HG03280 (cell line): ENCODE data around the gene GRM5.
"Not testable (repeated sequence)": the region's sequence is repeated elsewhere in the genome, so short reads cannot be mapped to it uniquely, and the experiment has no call there.

ENCODE experiments used
- ATAC-seq: cut with Tn5 transposase; IDR thresholded peaks from one replicate; pipeline ENCODE4 v1.9.1; 2021; ENCODE audit warnings: mild to moderate bottlenecking, moderate library complexity; ENCODE audit not compliant: unreplicated experiment

GRM5 gene

DNA sequence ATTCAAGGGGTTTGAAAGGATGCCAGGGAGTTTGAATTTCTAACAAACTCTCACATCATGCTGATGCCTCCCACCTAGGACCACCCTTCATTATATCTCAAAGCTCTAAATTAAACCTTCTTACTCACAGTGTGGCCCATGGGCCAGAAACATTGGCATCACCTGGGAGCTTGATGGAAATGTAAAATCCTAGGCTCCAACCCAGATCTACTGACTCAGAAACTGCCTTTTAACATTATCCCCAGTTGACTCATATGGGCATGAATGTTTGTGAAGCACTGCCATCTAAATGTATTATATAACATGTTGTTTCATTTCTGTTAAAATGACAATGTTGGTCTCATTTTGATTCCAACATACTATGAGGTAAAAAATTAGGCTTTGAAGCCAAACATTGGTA lies 90.3 kb downstream of the GRM5 start:
- not testable (repeated sequence) for ATAC-seq

DNA sequence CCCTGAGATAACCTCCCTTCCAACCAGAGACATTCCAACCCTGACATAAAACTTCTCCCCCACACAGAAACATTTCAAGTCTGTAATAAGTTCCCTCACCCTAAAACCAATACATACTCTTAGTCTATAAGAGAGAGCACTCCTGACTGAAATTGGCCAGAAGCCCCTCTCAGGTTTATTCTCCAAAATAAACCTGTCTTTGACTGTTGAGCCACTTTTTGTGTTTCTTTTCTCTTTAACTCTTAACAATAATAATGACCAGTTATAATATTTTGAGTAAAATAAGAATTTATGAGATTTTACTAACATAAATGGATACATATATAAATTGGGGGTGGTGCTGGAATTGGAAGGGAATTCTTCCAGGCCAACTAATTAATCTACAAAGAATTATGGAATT lies 93.6 kb downstream of the GRM5 start:
- ATAC-seq = no peak

DNA sequence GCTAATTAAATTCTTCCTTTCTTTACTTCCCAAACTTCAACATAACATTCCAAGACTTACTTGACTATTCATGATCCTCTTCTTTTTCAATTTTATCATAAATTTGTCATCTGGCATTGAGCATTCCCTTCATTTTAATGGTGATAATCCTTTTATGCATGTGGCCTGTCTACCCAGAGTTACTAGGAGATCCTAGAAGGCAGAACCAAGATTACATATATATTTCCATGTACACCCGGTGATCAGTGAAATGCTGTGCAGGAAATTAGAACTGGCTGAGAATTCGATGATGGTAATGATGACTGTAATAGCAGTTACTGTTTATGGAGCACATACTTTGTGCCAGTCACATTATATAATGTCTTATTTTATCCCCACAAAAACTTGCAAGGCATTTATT lies 104.2 kb downstream of the GRM5 start:
- not testable (repeated sequence) for ATAC-seq

DNA sequence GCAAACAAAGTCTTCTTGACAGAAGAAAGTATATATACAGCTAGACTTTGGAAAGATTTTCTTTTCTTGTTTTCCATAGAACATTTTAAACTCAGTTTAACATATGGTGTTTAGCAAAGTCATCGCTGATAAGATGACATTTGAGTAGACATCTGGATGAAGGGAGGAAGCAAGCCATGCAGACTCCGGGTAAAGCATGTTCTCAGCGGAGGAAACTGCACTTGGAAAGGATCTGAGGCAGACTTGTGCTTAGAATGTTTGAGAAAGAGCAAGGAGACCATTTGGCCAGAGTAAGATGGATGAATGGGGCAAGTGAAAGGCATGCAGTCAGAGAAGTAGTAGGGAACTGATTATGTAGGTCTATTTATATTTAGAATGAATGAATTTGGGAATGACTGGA lies 105.9 kb downstream of the GRM5 start:
- not testable (repeated sequence) for ATAC-seq

DNA sequence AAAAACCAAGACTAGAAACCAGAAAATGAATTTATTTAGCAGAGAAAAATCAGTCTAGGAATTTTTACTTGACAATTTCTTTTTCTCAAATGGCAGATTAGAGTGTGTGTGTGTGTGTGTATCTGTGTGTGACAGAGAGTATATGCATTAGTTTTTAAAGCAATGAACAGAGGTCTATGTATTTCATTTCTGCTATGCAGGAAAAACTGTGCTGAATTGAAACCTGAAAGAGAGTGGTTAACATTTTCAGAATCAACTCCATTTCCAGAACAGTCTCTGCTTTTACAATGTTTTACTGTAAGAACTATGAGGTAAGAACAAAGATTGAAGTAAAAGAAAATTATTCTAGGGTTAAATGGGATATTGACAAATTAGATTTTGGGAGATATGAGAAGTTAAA lies 114.8 kb downstream of the GRM5 start:
- ATAC-seq = no peak

DNA sequence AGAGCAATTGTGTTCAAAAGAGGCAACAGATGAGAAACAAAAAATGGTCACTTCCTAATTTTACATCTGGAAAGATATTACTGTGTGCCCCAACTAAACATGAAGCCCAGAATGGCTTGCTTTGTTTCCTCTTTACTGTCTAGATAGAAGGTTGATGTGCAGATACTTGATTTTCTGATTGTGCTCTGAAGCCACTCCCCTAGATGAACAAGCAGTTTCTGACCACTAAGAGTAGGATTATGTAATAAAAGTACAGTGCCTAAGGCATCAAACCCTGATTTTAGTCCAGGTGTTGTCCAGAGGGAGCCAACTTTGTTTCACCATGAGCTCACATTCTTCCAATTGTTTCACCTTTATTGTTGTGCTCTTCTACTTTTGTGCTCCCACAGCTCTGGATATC lies 116.9 kb downstream of the GRM5 start:
- not testable (repeated sequence) for ATAC-seq

DNA sequence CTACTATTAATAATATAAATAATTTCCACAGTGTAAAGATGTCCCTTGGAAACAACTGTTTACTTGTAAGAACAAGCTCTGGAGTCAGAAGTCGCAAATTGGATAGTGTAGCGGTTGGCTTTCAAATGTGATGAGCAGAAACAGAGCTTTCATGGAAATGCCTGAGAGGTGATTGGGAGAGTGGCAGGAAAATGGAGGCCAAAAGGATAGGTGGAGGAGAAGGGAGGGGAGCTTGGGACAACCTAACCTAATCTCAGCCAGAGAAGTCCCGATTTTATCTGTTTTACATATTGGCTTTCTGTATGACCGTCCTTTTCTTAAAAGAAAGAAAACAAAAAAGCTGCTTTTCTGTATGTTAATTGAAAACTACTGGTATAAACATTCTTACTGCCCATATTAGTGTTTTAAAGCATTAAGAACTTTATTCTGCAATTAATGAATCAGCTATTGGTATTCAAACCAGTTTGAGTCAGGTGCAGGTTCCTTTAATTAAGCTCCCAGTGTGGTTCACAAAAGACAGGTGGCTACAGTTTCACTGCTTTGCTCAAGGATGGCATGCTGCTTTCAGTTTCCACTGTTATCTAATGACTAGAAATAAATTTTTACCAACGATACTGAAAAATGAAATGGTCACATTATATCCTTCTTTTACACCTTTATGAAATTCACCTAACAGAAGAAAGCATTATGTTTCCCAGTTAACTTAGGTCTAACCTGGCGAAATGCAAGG lies 117.8 kb downstream of the GRM5 start:
- ATAC-seq = not testable (repeated sequence)

DNA sequence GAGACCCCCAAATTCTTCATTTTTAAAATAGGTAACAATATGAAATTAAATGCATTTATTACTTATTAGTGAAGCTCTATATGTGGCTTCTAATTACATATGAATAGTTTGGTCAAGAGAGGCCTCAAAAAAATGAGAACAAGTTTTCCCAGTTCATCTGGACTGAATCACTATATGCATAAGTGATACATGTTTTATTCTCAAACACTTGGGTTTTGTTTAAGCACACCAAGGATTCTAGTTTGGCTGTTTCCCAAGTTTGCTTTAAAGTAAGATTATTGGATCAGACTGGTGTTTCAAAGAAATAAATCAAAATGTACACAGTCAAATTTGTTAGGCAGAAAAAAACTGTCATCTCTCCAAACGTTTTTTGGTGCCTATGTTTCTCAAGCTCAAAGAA lies 136.1 kb downstream of the GRM5 start:
- ATAC-seq = not testable (repeated sequence)

DNA sequence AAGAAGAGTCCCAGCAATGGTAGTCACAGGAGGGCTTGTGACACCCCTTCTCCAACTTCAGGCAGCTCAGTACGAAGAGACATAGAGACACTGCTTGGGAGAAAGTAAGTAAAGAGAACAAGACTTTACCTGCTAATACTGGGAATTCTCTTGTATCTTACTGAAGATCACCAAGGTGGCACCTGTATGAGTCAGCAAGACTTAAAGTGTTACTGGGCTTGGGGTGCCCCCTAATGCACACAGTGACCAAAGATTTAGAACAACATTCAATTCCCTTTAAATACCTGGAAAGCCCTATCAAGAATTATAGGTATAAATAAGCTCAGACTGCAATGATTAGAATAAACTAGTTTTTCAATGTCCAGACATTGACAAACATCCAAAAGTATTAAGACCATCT lies 148.7 kb downstream of the GRM5 start:
- ATAC-seq = not testable (repeated sequence)

DNA sequence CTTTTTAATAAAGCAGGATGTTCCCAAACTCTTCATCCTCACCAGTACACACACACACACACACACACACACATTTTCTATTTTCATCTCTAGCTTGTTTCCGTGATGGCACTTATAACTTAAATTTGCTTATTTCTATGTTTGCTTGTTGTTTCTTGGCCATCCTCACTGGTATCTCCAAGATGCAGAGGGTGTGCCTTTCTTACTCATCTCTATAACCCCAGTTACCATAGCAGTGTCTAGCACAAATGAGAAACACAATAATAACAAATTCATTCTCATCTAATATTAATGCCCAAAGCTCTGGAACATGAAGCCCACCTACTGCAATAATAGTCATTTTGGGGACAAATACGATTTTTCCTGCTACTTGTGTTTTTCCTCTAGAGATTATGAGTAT lies 156.3 kb downstream of the GRM5 start:
- no peak for ATAC-seq

DNA sequence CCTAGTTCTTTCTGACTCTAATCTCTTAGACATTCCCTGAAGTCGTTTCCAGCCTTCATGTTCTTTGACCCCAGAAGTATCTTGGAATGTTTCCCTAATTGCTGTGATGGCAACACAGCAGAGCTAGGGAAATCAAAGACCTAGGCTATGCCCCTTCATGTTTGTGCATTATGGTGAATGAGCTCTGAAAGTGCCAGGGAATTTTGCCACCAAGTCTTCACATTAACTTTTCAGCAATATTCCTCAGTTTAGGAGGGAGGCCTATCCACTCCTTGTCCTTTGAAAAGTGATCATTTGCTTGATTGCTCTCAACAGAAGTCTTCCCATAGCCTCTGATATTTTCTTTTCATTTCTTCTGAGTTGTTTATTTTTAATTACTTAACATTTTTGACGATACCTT lies 164.3 kb downstream of the GRM5 start:
- ATAC-seq = not testable (repeated sequence)

DNA sequence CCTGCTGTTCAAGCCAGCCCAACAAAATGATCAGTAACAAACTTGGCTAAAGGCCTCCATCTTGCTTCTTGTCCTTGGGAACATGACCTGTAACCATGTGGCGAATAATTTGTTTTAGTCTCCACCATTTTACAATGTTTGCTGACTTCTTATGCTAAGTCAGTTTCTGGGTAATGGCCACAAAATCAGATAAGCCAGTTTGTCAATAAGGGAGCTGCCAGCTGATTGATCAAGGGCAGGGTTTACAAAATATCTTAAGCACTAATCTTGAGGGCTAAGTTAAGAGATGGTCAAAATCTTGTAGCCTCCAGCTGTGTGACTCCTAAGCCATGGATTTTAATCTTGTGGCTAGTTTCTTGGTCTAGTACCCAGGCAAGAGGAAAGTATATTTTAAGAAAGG lies 176.9 kb downstream of the GRM5 start:
- not testable (repeated sequence) for ATAC-seq

DNA sequence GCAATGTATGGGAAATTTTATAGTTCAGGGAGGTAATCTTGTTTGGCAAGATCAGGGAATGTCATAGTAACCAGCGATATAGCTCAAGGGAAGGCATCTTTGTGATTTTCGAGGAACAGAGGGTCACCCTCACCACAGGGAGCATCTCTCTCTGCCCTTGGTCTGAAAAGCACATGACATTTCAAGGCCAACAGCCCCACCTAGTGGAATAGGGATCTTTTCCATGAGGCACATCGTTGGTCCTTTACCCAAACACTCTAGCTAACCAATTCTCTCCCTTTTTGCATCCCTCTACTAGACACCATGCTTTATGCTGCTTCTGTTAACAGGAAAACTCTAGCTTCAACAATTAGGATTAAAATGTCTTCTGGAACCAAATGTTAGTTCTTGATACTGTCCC lies 179.0 kb downstream of the GRM5 start:
- peak; percentile 52 for ATAC-seq

DNA sequence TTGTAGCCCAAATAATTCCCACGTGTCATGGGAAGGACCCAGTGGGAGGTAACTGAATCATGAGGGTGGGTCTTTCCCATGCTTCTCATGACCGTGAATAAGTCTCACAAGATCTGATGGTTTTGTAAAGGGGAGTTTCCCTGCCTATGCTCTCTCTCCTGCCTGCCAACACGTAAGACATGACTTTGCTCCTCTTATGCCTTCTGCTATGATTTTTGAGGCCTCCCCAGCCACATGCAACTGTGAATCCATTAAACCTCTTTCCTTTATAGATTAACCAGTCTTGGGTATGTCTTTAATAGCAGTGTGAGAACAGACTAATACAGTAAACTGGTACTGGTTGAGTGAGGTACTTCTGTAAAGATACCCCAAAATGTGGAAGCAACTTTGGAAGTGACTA lies 183.0 kb downstream of the GRM5 start:
- not testable (repeated sequence) for ATAC-seq

DNA sequence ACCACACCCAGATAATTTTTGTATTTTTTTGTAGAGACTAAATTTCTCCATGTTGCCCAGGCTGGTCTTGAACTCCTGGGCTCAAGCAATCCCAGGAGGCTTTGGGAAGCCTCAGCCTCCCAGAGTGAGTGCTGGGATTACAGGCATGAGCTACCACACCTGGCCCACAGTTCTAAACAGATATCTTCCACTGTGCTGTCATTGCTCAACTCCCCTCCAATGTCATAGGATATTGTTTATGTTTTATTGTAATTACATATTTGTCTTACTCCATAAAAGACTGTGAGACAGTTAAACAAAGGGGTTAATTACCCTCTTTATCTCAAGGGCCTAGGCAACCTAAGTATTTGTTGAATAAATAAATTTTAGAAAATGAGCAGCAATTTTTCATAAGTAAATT lies 204.2 kb downstream of the GRM5 start:
- no peak for ATAC-seq

DNA sequence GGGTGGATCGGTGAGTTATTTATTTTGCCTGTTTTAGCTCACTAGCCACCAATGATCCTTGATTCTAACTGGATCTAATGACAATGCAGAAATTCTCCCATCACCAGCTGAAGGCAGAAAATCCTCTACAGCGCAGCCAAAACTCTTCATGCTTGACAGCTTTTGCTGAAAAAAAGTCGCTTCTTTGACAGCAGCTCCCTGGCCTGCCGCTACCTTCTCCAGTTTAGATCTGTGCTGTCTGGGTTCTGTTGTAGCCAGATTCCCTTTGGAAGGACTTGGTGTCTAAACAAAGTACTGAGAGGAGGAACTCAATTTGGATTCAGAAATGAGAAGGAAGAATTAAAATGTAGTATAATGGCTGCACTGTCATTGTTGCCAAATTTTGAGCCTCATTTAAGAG lies 205.4 kb downstream of the GRM5 start:
- not testable (repeated sequence) for ATAC-seq

DNA sequence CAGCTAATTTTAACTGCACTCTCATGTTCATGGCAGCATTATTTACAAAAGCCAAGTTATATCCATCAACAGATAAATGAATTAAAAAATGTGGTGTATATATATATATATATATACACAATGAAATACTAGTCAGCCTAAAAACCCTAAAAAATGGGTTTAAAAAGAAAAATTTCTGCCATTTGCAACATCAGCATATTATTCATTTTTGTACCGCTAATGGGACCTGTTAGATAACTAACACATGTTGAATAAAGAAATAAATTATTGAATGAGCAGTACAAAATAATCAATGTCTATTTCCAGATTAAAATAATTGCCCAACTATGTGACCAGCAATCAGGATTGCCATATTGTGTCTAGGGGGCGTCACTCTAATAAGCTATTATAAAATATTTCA lies 211.8 kb downstream of the GRM5 start:
- not testable (repeated sequence) for ATAC-seq

DNA sequence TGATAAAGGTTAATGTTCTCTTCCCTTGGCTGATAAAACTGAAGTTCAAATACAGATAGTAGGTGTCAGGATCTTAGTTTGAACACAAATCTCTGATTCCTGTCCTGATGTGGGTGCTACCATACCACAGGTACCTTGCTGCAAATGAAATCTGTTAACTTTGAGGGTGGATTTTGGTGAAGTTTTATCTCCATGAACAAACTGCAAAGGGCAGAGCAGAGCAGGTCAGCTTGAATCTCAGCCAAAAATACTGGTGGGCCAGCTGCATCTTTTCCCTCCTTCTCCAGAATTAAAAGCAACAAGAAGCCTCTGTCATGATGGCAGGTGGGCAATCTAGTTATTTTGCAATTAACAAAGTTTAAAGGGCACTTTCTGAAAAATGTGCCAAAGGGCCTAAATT lies 214.2 kb downstream of the GRM5 start:
- ATAC-seq = not testable (repeated sequence)

DNA sequence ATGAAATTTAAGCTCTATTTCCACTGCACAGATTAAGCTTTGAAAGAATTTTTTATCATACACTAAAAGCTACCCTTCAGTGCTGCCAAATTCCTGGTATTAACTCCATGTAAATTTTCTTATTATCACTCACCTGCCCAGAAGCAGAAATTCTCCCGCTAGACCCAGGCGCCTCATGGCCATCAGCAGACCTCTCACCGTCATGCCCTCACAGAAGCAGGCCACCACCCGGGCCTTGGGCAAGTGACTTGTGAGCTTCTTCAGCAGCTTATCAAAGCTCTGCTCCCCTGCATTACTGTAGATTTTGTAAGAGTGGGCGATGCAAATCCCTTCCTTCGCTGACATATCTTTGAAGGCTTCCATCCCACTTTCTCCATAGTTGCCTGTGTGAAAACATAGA lies 216.0 kb downstream of the GRM5 start:
- not testable (repeated sequence) for ATAC-seq

DNA sequence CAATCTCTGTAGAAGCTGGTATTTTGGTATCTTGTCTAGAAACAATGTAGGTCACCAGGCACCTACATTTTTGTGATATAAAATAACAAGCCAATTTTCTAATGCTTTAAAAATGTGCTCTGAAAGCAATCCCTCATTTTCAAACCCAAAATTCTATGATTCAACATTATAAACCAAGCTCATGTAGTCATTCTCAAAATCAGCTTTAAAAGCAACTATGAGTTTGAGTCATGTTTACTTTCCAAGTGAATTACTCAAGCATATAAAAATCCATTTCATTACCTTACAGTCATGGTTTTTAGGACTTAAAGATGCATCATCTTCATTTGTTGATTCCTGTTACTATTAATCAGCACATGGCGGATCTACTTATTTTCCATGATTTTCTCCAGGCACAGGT lies 216.4 kb downstream of the GRM5 start:
- ATAC-seq = no peak

DNA sequence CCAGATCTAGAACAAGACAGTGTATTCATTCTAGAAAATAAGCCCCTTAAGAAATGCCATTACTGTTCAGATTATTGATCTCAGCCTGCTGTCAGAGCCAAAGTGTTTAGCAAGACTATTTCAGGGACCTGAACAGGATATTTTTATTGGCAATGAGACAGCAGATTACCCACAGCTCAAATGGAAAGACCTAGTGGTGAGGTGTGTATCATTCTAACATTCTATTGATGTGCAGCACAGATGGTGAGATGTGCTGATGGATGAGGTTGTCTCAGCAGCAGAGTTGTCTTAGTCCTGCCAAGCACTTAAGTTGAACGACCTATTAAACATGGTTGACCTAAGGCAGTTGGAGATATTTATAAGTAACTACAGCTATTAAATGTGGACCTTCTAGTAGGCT lies 219.5 kb downstream of the GRM5 start:
- not testable (repeated sequence) for ATAC-seq

DNA sequence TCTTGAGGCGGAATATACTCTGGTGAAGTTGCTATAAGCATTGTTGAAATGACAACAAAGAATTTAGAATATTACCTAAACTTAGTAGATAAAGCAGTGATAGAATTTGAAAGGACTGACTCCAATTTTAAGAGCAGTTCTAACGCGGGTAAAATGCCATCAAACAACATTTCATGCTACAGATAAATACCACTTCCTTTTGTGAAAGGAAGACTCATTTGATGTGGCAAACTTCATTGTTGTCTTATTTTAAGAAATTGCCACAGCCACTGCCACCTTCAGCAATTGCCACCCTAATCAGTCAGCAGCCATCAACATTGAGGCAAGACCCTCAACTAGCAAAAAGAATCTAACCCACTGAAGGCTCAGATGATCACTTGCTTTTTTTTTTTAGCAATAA lies 220.8 kb downstream of the GRM5 start:
- not testable (repeated sequence) for ATAC-seq
